GM23338 (cell line): ENCODE data around the gene EIF4A3. TPM values are rescaled to one million over a fixed set of nuclear protein-coding genes. Genes with fewer than 3 reads are reported as not detected.

Experiments used
- ATAC-seq: fragments of 200-7000 bp; cut with Tn5 transposase; 3 replicates; pipeline ENCODE4 v1.9.1; 2020
- DNase-seq: peaks from one replicate; pipeline ENCODE4 v3.0.0-alpha.2; 2015; ENCODE audit warnings: low spot score
- H2AFZ ChIP-seq: fragments of 200-600 bp; sonication (generic); 2 replicates; pipeline ENCODE4 v1.8.0; 2016; ENCODE audit warnings: antibody characterized with exemption, mild to moderate bottlenecking, moderate library complexity
- H3F3A ChIP-seq: fragments of 200-600 bp; sonication (generic); replicated peaks from 2 replicates; pipeline ENCODE4 v1.8.0; 2017; ENCODE audit warnings: antibody characterized with exemption, mixed run types, low read depth
- H3K27ac ChIP-seq: fragments of 200-600 bp; sonication (generic); 2 replicates; pipeline ENCODE4 v1.6.1; 2016; ENCODE audit warnings: low read depth
- H3K27me3 ChIP-seq: fragments of 200-600 bp; sonication (generic); 2 replicates; pipeline ENCODE4 v1.8.0; 2016; ENCODE audit warnings: mild to moderate bottlenecking, mixed run types, moderate library complexity; ENCODE audit not compliant: insufficient read depth
- H3K36me3 ChIP-seq: fragments of 200-600 bp; sonication (generic); 2 replicates; pipeline ENCODE4 v1.8.0; 2016; ENCODE audit warnings: mild to moderate bottlenecking; ENCODE audit not compliant: insufficient read depth
- H3K4me1 ChIP-seq: fragments of 200-600 bp; sonication (generic); 2 replicates; pipeline ENCODE4 v1.8.0; 2016; ENCODE audit warnings: mild to moderate bottlenecking, moderate library complexity; ENCODE audit not compliant: insufficient read depth
- H3K4me2 ChIP-seq: fragments of 200-600 bp; sonication (generic); 2 replicates; pipeline ENCODE4 v1.7.1; 2017; ENCODE audit warnings: mixed run types
- H3K4me3 ChIP-seq: fragments of 200-600 bp; sonication (generic); 2 replicates; pipeline ENCODE4 v1.6.1; 2016; ENCODE audit warnings: mixed run types
- H3K79me2 ChIP-seq: fragments of 200-600 bp; sonication (generic); replicated peaks from 2 replicates; pipeline ENCODE4 v1.8.0; 2017; ENCODE audit warnings: mild to moderate bottlenecking; ENCODE audit not compliant: insufficient read depth
- H3K9me2 ChIP-seq: fragments of 200-600 bp; sonication (generic); 2 replicates; pipeline ENCODE4 v1.8.0; 2017; ENCODE audit not compliant: insufficient read depth
- H4K20me1 ChIP-seq: fragments of 200-600 bp; sonication (generic); replicated peaks from 2 replicates; pipeline ENCODE4 v1.8.0; 2017; ENCODE audit warnings: mild to moderate bottlenecking; ENCODE audit not compliant: insufficient read depth
- H3K27ac Mint-ChIP-seq: 2 replicates; pipeline ENCODE4 v1.8.0; 2020; ENCODE audit warnings: inconsistent platforms, mild to moderate bottlenecking, moderate library complexity, mixed read lengths
- H3K27me3 Mint-ChIP-seq: 3 replicates; pipeline ENCODE4 v1.8.0; 2022; ENCODE audit warnings: low read depth, mild to moderate bottlenecking, moderate library complexity, mixed read lengths, inconsistent platforms; ENCODE audit not compliant: insufficient read depth, poor library complexity
- H3K36me3 Mint-ChIP-seq: 3 replicates; pipeline ENCODE4 v1.8.0; 2021; ENCODE audit warnings: low read depth, mild to moderate bottlenecking, inconsistent platforms, moderate library complexity, mixed read lengths
- H3K4me1 Mint-ChIP-seq: 3 replicates; pipeline ENCODE4 v1.8.0; 2020; ENCODE audit warnings: mild to moderate bottlenecking, inconsistent platforms, mixed read lengths
- H3K4me3 Mint-ChIP-seq: 3 replicates; pipeline ENCODE4 v1.8.0; 2021; ENCODE audit warnings: moderate library complexity, mild to moderate bottlenecking, inconsistent platforms, mixed read lengths
- H3K9me3 Mint-ChIP-seq: 3 replicates; pipeline ENCODE4 v1.8.0; 2020; ENCODE audit warnings: moderate library complexity, mild to moderate bottlenecking, inconsistent platforms, mixed read lengths
- CREB1 ChIP-seq: fragments of 250-450 bp; sonication (Bioruptor Pico); IDR thresholded peaks from 2 replicates; pipeline ENCODE4 v1.5.0; 2020; ENCODE audit warnings: low read depth, mild to moderate bottlenecking, moderate library complexity
- EZH2 ChIP-seq: fragments of 200-600 bp; sonication (generic); IDR thresholded peaks from one replicate; pipeline ENCODE4 v1.8.0; 2017; ENCODE audit warnings: antibody characterized with exemption, mild to moderate bottlenecking, low read depth; ENCODE audit not compliant: unreplicated experiment
- JUNB ChIP-seq: IDR thresholded peaks from one replicate; pipeline ENCODE4 v1.6.1; 2016; ENCODE audit warnings: antibody characterized with exemption; ENCODE audit not compliant: unreplicated experiment
- NANOG ChIP-seq: IDR thresholded peaks from 2 replicates; pipeline ENCODE4 v1.6.1; 2016; ENCODE audit warnings: antibody characterized with exemption, borderline replicate concordance
- POLR2AphosphoS5 ChIP-seq: IDR thresholded peaks from 2 replicates; pipeline ENCODE4 v1.6.1; 2016; ENCODE audit warnings: antibody characterized with exemption, low read depth
- REST ChIP-seq: IDR thresholded peaks from one replicate; pipeline ENCODE4 v1.6.1; 2018; ENCODE audit warnings: antibody characterized with exemption; ENCODE audit not compliant: unreplicated experiment
- STAT1 ChIP-seq: IDR thresholded peaks from one replicate; pipeline ENCODE4 v1.6.1; 2016; ENCODE audit warnings: antibody characterized with exemption; ENCODE audit not compliant: unreplicated experiment
- ZNF462 ChIP-seq: fragments of 250-450 bp; sonication (Bioruptor Pico); IDR thresholded peaks from 2 replicates; pipeline ENCODE4 v1.5.0; 2020; ENCODE audit warnings: mild to moderate bottlenecking, moderate library complexity
- polyA plus RNA-seq: library from polyadenylated mRNA; unstranded; fragments of >200 nt; fragmentation: Nextera tagmentation; extraction: Ambion mirVana; gene quantifications from 2 replicates; pipeline ENCODE4 v1.2.1, GENCODE V29; 2016
- total RNA-seq: library from RNA; depleted of rRNA; stranded (reverse); fragments of >200 nt; shearing (Covaris generic); gene quantifications from 2 replicates; pipeline ENCODE4 v1.2.3, GENCODE V29; 2014

Gene EIF4A3
- total and polyA plus RNA-seq, 2 experiments from 2014 or later = 146 to 156 TPM

DNA sequence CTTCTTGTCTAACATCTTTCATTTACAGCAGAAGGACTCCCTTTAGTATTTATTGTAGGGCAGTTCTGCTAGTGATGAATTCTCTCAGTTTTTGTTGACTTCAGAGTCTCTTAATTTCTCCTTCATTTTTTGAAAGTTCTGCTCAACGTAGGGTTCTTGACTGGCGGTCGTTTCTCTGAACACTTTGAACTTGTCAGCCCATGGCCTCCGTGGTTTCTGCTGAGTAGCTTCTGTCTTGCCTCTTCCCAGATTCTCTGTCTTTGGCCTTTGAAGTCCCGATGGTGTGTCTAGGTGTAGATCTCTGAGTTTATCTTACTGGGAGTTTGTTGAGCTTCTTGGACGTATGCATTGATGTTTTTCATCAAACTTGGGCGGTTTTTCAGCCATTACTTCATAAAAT lies 32.2 kb downstream of the EIF4A3 start:
- H3K4me1 Mint-ChIP-seq = peaks cover 14% of the 10 kb centered on the region
- Histone ChIP-seq H3K4me2 (no peak overlapping the region), H2AFZ (no peak overlapping the region), H3F3A (0 out of 2 replicates have a peak, but pooled peaks cover 5% of the 10 kb centered on the region), H3K27ac (no peak overlapping the region), H4K20me1 (no peaks in the 10 kb centered on the region), H3K9me2 (no peaks in the 10 kb centered on the region), H3K4me1 (peaks cover 3% of the 10 kb centered on the region; the same call in 1 of the 2 replicates), H3K27me3 (no peaks in the 10 kb centered on the region), H3K79me2 (no peaks in the 10 kb centered on the region), H3K36me3 (no peaks in the 10 kb centered on the region; the same call in 1 of the 2 replicates), H3K4me3 (no peak overlapping the region)
- no peak overlapping the region for H3K4me3 Mint-ChIP-seq
- H3K36me3 Mint-ChIP-seq = peaks cover 23% of the 10 kb centered on the region; the same call in 2 of the 3 replicates
- ATAC-seq = no peak
- peaks cover 5% of the 10 kb centered on the region for H3K27me3 Mint-ChIP-seq
- no peak overlapping the region for H3K27ac Mint-ChIP-seq
- no peak for DNase-seq
- TF ChIP-seq NANOG (no peak), EZH2 (no peak), CREB1 (CRISPR knock-in tag) (no peak), JUNB (no peak), POLR2AphosphoS5 (no peak), ZNF462 (CRISPR knock-in tag) (no peak), STAT1 (no peak), REST (no peak)
- H3K9me3 Mint-ChIP-seq = no peaks in the 10 kb centered on the region; the same call in 1 of the 3 replicates
